ENCODE measurements around the gene VMP1.
"Not testable (repeated sequence)": the region's sequence is repeated elsewhere in the genome, so short reads cannot be mapped to it uniquely, and the experiment has no call there.

The VMP1 gene

DNA sequence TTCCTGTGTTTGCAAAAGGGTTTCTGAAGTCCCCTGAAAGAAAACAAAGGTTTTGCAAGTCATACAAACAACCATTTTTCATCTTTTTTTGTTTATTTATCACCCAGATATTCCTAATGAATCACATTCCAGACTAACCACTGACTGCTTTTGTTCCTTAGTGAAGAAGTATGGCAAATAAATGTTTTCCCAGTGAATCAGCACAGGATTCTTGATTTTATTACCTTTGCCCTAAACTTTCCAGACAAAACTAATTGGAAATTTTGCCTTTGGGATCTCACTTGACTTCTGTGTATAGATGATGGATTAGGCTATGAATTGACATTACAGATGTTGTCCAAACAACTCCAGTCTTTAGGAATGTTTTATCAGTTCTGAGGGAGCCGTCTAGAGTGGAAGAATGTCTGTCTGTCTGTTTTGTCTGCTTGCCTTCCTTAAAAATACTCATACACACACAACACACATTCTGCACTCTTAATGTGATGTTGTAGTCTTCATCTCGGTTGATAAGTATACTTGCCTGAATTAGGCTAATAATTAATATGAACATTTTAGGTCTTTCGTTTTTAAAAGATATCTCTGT is 48.9 kb downstream of the VMP1 start:
- no peak for DNase-seq

DNA sequence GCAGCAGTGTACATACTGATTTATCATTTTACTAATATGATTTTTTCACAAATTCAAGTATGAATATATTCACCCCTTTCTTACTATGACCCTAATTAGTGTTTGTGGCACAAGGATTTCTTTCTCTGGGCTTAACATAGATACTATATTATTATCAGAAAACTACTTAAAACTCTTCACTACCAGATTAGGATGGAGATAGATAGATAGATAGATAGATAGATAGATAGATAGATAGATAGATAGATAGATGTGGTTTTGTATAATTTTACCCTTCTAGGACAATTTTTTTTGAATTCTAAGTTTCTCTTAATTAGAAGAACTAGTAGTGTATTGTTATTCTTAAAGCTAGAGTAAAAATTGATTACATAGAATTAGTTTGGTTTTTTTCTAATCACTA is 49.6 kb downstream of the VMP1 start:
- no peak for DNase-seq

DNA sequence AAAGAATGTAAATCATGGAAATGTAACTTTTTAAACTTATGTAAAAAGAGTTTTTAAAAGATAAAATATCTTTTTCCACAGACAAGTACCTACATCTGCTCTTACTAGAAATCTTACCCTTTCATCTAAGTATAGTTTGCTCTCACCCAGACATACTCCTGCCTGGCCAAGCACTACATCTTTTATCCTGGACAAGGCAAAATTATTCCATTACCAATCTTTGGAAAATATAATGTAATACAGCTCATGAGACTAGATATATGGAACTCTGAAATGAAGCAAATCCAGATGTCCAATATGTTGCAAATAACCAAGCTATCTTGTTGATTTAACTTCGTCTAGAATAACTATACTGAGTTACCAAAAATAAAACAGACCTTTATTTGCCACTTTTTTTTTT is 50.0 kb downstream of the VMP1 start:
- no peak for DNase-seq

DNA sequence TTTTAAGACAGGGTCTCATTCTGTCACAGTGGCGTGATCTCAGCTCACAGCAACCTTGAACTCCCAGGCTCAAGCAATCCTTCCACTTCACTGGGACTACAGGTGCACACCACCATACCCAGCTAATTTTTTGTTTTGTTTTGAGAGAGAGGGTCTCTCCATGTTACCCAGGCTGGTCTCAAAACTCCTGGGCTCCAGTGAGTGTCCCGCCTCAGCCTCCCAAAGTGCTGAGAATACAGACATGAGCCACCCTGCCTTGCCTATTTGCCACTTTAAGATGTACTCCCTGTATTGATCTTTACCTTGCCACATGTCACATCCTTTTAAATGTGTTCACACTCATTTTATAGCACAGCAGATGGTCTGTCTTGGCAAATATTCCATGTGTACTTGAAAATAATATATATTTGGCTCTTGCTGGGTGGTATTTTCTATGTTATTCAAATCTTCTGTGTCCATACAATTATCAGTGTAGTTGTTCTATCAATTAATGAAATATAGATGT is 50.5 kb downstream of the VMP1 start:
- no peak for DNase-seq

DNA sequence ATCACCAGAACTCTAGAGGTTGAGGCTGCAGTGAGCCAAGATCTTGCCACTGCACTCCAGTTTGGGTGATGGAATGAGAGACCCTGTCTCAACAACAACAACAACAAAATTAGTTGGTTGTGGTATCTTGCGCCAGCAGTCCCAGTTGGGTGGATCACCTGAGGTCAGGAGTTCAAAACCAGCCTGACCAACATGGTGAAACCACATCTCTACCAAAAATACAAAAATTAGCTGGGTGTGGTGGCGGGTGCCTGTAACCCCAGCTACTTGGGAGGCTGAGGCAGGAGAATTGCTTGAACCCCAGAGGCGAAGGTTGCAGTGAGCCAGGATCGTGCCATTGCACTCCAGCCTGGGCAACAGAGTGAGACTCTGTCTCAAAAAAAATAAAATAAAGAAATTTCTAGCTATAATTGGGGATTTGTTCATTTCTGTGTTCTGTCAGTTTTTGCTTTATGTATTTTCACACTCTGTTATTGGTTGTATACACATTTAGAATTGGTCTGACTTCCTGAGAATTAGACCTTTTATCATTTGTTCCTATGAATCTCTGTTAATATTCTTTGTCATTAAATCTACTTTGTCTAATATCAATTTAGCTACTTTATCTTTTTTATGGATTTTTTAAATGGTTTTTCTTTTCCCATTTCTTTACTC is 51.7 kb downstream of the VMP1 start:
- not testable (repeated sequence) for DNase-seq

DNA sequence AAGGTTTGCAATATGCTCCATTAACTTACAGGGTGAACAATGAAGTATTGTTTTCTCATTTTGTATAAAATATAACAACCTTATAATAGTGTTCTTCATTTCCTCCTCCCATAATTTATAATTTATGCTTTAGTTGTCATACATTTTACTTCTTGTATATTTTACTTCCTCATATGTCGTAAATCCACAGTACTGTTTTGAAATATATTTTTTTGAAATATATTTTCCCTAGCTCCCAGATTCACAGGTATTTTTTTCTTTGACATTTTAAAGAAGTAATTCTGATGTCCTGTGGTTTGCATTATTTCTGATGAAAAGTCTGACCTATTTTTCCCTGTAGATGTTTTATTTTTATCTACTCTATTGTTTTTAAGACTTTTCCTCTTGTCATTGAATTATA is 52.7 kb downstream of the VMP1 start:
- DNase-seq = no peak

DNA sequence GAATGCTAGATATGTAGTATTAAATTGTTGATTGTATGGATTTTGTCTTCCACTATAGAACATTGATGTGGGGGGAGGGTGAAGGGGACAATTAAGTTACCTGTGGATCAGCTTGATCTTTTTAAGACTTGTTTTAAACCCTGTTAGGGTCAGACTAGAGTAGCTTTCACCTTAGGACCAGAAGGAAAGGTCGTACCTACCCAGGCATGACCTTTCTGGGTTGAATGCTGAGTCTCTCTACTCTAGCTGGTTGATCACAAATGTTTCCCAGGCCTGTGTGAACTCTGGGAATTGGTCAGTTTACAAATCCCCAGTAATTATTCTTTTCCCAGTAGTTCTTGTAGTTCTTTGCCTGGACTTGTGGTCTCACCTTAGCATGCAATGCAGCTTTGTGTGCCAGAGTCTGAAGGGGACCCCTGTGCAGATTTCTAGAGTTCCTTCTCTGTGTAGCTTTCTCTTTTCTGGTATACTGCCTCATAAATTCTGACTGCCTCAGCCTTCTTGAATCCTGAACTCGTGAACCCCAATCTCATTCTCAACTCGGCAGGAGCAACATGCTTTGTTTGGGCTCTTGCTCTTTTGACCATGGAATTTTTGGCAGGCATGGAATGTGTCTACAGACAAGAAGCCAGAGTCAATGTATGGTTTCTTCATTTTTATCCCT is 54.1 kb downstream of the VMP1 start:
- DNase-seq = no peak

DNA sequence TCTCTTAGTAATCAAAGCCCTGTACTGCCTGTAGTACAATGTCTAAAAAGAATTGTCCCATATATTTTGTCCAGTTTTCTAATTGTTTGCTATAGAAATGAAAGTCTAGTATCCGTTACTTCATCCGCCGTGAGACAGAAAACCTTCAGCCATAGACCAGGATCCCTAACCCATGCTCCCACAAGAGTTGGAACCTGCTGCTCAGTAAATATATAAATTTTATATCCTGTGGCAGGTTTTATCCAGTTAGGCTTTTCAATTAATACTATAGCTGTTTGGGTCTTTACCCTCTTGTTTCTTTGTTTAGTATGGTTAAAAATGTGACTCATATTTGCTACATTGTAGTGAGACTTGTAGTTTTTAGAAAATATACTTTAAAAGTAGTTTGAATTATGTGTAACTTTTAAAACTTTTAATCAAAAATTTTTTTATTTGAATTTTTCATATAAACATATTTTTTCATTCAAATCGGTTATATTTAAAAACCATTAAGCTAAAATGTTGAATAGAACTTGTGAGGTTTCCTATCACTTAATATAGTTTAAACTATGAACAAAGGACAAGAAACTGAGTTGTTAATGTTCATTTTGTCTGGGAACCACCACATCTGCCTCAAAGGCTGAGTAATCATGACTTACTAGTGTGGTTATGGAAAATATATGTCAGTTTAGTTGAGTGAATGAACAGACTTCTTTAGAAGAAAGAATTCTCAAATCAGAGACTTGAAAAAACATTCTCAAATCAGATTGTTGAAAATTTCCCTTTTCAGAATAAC is 54.8 kb downstream of the VMP1 start:
- DNase-seq = no peak

DNA sequence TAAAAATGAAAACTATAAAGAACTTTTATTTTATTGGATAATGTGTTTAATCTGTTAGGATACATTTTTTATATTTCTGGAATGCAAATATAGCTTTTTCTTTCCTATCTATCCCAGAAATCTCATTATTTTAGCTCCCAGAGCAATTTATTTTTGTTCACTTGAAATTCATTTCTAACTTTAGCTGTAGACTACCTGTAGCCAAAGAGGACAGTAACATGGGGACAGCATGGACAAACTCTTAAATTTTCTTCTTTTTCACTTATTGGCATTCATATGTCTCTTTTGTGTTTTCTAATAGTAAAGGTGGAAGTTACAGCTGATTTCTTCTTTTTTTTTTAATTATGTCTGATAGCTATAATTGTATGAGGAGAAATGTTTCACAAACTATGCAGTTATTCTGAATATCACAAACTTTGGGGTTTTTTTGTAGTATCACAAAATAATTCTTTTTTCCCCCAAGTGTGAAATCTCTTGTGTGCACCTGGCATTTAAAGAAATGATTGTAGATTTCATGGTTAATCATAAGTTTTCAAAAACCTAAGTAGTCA is 55.4 kb downstream of the VMP1 start:
- no peak for DNase-seq

DNA sequence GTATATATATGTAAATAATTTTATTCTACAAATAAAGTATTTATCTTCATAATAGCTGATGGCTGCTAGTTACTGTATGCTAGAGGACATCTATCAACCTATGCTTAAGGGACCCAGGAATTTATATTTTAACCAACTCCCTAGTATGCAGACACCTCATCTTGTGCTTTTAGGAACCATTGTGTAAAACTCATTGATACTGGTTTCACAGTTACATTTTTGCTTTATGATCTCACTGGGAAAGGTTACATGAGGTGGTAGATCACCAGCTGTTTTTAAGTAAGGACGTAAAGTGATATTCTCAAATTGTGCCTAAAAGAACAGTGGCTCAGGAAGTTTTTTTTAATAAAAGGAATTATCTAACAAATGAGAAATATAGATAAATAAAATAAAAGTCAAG is 56.4 kb downstream of the VMP1 start:
- no peak for DNase-seq

DNA sequence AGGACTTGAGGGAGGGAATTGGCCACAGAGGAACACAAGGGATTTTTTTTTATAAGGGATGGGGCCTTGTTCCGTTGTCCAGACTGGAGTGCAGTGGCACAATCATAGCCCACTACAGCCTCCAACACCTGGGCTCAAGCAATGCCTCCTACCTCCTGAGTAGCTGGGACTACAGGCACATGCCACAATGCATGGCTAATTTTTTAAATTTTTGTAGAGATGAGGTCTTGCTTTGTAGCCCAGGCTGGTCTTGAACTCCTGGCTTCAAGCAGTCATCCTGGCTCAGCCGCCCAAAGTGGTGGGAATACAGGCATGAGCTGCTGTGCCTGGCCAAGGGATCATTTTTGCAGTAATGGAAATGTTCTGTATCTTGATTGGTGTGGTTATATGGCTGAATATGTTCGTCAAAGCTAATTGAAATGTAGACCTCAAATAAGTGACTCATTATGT is 56.9 kb downstream of the VMP1 start:
- DNase-seq = no peak

DNA sequence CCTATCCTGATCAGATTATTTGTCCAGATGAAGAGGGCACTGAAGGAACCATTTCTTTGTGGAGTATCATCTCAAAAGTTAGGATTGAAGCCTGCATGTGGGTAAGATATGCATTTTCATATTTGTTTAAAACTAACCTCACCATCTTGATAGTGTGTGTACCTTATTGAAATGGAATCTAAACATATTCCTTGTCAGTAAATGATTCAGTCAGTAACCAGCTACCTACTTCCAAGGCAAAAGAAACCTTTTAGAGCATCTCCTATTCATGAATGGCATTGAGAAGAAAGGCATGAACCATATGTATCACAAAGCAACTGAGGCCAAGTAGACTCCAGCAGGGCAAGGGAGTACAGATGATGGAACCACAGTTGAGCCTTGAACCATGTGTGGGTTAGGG is 57.6 kb downstream of the VMP1 start:
- no peak for DNase-seq

DNA sequence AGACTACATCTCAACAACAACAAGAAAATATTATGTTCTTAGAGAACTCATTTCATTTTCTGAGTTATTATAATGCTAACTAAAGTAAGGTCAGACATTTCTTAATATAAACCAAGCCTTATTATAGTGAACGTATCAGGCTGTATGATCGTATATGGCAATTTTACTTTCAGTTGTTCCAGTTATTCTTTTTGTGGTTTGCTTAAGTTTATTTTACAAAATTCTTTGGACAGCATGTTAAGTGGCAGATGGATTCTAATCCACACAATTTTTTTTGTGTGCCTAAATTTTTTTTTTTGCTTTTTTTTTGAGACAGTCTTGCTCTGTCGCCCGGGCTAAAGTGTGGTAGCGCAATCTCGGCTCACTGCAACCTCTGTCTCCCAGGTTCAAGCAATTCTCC is 59.0 kb downstream of the VMP1 start:
- no peak for DNase-seq

DNA sequence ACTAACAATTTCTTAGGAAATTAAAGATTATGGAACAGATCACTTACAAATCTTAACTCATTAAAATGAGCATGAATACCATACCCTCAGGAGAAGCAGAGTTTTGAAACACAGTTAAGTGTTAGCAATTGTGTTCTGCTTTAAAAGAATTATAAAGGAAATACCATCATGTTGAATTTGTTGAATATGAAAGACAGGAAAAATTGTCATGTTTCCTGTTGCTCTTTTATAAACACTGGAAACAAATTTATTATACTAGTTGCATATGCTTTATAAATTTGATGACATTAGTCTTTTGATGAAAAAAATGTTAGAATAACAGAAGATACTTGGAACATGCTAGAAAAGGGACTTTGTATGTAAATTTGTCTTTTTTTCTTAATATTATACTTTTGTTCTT is 59.7 kb downstream of the VMP1 start:
- no peak for DNase-seq

DNA sequence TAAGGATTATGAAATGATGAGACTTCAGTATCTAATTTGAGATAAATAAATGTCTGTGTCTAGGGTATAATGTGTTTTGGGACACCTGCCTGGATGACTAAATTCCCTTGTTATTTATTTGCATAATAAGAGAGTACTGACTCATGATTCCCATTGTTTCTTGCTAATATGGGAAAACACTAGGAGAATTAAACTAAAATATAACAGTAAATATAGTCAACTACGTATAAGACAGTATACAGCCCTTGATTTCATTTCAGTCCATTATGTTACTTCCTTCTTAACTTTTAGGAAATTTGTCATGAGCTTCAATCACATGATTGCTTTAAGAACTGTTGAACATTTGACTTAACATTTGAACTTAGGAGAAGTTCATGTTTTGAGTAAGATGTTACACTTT is 62.4 kb downstream of the VMP1 start:
- DNase-seq = no peak

DNA sequence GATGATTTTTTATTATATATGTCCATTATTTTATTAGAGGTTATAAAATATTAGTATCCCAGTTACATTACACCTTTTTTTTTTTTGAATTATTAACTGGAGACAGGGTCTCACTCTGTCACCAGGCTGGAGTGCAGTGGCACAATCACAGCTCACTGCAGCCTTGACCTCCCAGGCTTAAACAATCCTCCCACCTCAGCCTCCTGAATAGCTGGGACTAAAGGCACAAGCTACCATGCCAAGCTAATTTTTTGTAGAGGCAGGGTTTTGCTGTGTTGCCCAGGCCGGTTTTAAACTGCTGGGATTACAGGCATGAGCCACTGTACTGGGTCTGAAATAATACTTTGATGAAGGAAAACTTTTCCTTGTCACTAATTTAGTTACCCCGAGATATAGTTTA is 63.6 kb downstream of the VMP1 start:
- DNase-seq = no peak

DNA sequence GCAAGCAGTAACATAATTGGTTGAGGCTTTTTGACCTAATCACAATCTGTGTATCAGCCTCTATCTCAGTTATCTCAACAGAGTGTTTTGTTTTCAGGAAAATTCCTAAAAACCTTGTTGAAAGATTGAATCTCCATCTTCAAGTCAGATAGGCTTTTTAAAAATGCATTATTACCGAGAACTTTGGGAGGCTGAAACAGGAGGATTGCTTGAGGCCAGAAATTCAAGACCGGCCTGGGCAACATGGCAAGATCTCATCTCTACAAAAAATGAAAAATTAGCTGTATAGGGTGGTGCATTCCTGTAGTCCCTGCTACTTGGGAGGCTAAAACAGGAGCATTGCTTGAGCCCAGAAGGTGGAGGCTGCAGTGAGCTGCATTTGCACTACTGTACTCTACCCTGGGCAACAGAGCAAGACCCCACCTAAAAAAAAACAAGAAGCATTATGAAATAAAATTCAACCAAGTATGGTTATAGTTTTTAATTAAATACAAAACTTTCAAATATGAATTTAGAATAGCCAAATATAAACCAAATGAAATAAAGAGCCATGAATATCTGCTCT is 68.4 kb downstream of the VMP1 start:
- no peak for DNase-seq

DNA sequence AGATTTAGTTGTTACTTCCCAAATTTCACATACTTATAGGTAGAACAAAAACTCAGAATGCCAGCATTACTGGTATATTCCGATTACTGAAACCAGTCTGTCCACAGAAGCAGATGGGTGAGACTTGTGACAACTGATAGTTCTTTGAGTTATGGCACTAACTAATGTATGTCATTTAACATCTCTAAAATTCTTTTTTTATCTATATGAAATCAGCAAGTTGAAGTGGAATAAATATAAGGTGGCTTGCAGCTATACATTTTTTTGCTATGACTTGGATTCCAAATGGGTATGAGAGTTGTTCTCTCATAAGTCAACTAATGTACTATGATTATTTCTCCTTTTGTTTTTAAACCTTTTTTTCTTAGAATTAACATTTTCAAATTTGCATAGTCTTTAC is 69.1 kb downstream of the VMP1 start:
- DNase-seq = no peak

DNA sequence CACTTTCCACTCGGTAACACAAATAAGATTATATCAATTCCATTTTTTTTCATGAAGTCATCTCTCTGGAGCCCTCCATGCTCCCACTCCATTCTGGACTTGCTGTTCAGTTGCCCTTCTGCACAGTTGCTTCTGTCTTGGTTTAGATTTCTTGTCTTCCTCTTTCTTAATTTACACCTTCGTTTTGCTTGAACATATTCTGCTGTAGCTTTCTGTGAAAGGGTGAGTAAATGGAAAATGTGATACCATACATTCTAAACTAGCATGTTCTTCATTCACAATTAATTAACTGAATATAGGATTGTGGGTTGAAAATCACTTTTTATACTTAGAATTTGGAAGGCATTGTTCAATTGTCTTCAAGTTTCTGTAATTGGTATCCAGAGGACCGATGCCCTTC is 69.6 kb downstream of the VMP1 start:
- no peak for DNase-seq

DNA sequence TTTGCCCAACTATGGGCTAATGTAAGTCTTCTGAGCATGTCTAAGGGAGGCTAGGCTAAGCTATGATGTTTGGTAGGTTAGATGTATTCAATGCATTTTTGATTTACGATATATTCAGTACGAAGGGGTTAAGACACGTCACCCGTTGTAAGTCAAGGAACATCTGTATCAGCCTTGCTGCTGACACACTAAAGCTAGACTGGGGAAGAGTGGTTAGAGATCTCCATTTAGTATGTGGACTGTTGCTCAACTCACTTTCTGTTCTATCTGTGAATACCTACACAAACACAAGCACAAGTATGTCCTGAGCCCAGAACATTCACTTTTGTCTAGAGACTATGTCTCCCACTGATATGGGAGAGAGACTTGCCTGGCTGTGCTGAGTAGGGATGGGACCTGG is 71.5 kb downstream of the VMP1 start:
- DNase-seq = no peak

DNA sequence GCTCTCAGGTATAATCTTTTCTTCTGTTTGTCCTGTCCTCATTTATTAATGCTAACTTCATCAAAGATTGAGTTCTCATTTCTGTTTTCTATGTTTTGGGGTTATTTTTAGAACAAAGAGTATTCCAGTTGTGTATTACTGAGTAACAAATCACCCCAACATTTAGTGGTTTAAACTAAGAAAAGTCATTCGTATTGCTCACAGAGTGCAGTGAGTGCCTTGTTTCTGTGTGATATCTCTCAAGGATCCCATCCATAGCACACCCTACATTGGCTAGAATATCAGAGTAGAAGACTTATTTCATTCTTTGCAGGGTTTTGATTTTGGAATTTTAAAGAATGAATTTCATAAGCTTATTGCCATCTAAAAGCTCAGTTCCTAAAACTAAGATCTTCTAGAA is 72.1 kb downstream of the VMP1 start:
- no peak for DNase-seq

DNA sequence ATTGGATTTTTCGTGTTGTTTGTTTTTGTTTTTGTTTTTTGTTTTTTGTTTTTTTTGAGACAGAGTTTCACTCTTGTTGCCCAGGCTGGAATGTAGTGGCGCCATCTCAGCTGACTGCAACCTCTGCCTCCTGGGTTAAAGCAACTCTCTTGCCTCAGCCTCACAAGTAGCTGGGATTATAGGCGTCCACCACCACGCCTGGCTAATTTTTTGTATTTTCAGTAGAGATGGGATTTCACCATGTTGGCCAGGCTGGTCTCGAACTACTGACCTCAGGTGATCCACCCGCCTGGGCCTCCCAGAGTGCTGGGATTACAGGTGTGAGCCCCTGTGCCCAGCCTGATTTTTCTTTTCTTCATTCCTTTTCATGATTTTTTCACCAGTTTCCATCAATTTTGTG is 73.1 kb downstream of the VMP1 start:
- DNase-seq = not testable (repeated sequence)
